Endodermal cell (in vitro differentiated cells): Measurements from ENCODE around the gene ZNF827. TPM values are rescaled to one million over a fixed set of nuclear protein-coding genes. Genes with fewer than 3 reads are reported as not detected.
A peak's percentile ranks its signal among the peaks of the same experiment; 100 is the strongest.

Source experiments
- DNase-seq: peaks from one replicate; pipeline ENCODE4 v3.0.0-alpha.2; 2017
- H3K27ac ChIP-seq: 2 replicates; pipeline ENCODE4 v1.5.1; 2013; ENCODE audit warnings: mild to moderate bottlenecking, low read depth, low read length, moderate library complexity
- H3K27me3 ChIP-seq: 2 replicates; pipeline ENCODE4 v1.6.1; 2013; ENCODE audit warnings: mild to moderate bottlenecking, low read length, moderate library complexity; ENCODE audit not compliant: insufficient read depth, control insufficient read depth, poor library complexity, severe bottlenecking
- H3K36me3 ChIP-seq: 2 replicates; pipeline ENCODE4 v1.7.0; 2013; ENCODE audit warnings: mild to moderate bottlenecking, low read length, moderate library complexity; ENCODE audit not compliant: control insufficient read depth, insufficient read depth
- H3K4me1 ChIP-seq: one replicate; pipeline ENCODE4 v1.7.0; 2013; ENCODE audit warnings: low read length; ENCODE audit not compliant: control insufficient read depth, insufficient read depth
- H3K4me3 ChIP-seq: 2 replicates; pipeline ENCODE4 v1.5.1; 2013; ENCODE audit warnings: mild to moderate bottlenecking, low read length, moderate library complexity
- H3K9ac ChIP-seq: 2 replicates; pipeline ENCODE4 v1.6.1; 2013; ENCODE audit warnings: mild to moderate bottlenecking, low read length, moderate library complexity; ENCODE audit not compliant: poor library complexity, severe bottlenecking; ENCODE audit errors: extremely low read depth
- H3K9me3 ChIP-seq: 2 replicates; pipeline ENCODE4 v1.6.1; 2013; ENCODE audit warnings: mild to moderate bottlenecking, low read length, moderate library complexity; ENCODE audit not compliant: control insufficient read depth
- H3K27ac Mint-ChIP-seq: 2 replicates; pipeline ENCODE4 v1.8.0; 2020; ENCODE audit warnings: mixed read lengths
- H3K27me3 Mint-ChIP-seq: 2 replicates; pipeline ENCODE4 v1.8.0; 2021; ENCODE audit warnings: mild to moderate bottlenecking, mixed read lengths; ENCODE audit not compliant: insufficient read depth
- H3K36me3 Mint-ChIP-seq: 2 replicates; pipeline ENCODE4 v1.8.0; 2020; ENCODE audit warnings: low read depth, mixed read lengths
- H3K4me1 Mint-ChIP-seq: 2 replicates; pipeline ENCODE4 v1.8.0; 2020; ENCODE audit warnings: mixed read lengths
- H3K4me3 Mint-ChIP-seq: 2 replicates; pipeline ENCODE4 v1.8.0; 2020; ENCODE audit warnings: mild to moderate bottlenecking, moderate library complexity, mixed read lengths
- H3K9me3 Mint-ChIP-seq: 2 replicates; pipeline ENCODE4 v1.8.0; 2020; ENCODE audit warnings: mild to moderate bottlenecking, mixed read lengths
- CTCF ChIP-seq: fragments of 200-600 bp; sonication (generic); conservative IDR thresholded peaks from 2 replicates; pipeline ENCODE4 v1.5.0; 2021; ENCODE audit warnings: antibody characterized with exemption, mild to moderate bottlenecking
- WGBS, 2 experiments: methylation state at CpG; one replicate each; pipeline versions ENCODE4 v1.1.5 to v1.1.7; 2013; ENCODE audit warnings: missing lambda C conversion rate in 2 of 2, mixed read lengths in 1 of 2; ENCODE audit not compliant: insufficient coverage in 1 of 2, insufficient read length in 1 of 2; 5-methylcytosine and 5-hydroxymethylcytosine counted together
- total RNA-seq, 2 donors: library from RNA; stranded (reverse); fragmentation: NEBNext Ultra II Directional in 1 of 2; extraction: Animal tissue kit (Norgen Biotek cat#: 25700) in 1 of 2; gene quantifications; 2 replicates in 1 of 2; 3 replicates in 1 of 2; pipeline ENCODE4 v1.2.1, GENCODE V29; 2021

Gene ZNF827
- total RNA-seq, 2 donors from 2014 or later = 33.0 to 34.9 TPM

- DNase-seq = no peak
- Histone ChIP-seq H3K9me3 (no peaks in the 10 kb centered on the region), H3K4me1 (no peaks in the 10 kb centered on the region), H3K9ac (no peak overlapping the region), H3K27me3 (no peaks in the 10 kb centered on the region), H3K4me3 (no peak overlapping the region), H3K36me3 (peaks cover 42% of the 10 kb centered on the region), H3K27ac (no peak overlapping the region)
- whole genome bisulfite sequencing, 2 experiments = 97 to 99% methylated on average over 6 to 8 of the region's 8 CpGs
- no peak overlapping the region for H3K27ac Mint-ChIP-seq
- no peaks in the 10 kb centered on the region for H3K9me3 Mint-ChIP-seq
- H3K36me3 Mint-ChIP-seq = peaks cover 14% of the 10 kb centered on the region
- H3K27me3 Mint-ChIP-seq = no peaks in the 10 kb centered on the region
- no peak for TF ChIP-seq CTCF
- peaks cover 10% of the 10 kb centered on the region for H3K4me1 Mint-ChIP-seq
- H3K4me3 Mint-ChIP-seq = no peak overlapping the region
These were observed 79.2 kb downstream of the ZNF827 start for GRCh38 chr4:145859426-145859825.

- Mint-ChIP-seq H3K27ac (peak overlapping the region; percentile 83), H3K36me3 (peaks cover 21% of the 10 kb centered on the region), H3K27me3 (no peaks in the 10 kb centered on the region), H3K9me3 (no peaks in the 10 kb centered on the region), H3K4me3 (no peak overlapping the region), H3K4me1 (peaks cover 15% of the 10 kb centered on the region)
- TF ChIP-seq CTCF = no peak
- Histone ChIP-seq H3K36me3 (peaks cover 29% of the 10 kb centered on the region), H3K9ac (no peak overlapping the region), H3K4me1 (peaks cover 5% of the 10 kb centered on the region), H3K4me3 (no peak overlapping the region), H3K9me3 (no peaks in the 10 kb centered on the region), H3K27ac (no peak overlapping the region), H3K27me3 (no peaks in the 10 kb centered on the region)
- WGBS, 2 experiments = 90 to 94% methylated on average over 2 to 3 of the region's 3 CpGs
- no peak for DNase-seq
These were observed 86.3 kb downstream of the ZNF827 start for GRCh38 chr4:145852256-145852839.

DNA sequence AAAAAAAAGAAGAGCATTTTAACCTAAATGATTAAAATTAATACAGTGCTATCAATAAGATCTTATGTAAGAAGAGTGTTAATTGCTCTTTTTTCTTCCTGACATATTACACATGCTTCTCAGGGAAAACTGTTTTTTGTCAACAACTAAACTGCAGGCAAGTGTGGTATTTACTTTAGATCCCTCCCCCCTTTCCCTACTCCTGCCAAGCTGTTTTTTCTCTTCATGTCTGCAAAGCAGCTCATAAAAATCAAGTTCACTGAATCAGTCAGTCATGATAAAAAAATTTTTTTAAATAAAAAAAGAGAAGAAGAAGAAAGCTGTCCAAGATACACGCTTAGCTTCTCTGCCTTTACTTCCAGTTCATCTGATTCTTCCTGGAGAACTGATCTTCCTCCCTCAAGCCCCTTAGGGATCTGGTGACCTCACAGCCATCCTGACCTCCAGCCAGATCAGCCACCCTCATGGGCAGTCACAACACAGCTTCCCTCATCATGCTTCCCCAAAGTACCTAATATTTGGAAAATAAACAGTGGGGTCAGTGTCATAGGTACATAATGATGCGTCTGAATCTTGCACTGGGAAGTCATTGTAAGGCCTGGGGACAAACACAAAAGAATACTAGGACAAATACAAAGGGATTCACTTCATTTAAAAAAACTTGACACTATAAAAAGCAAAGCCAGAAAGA, 87.0 kb downstream of the ZNF827 start:
- TF ChIP-seq CTCF = no peak
- Mint-ChIP-seq H3K4me3 (no peak overlapping the region), H3K4me1 (peaks cover 15% of the 10 kb centered on the region), H3K27ac (peak overlapping the region; percentile 83), H3K36me3 (peaks cover 25% of the 10 kb centered on the region), H3K9me3 (no peaks in the 10 kb centered on the region), H3K27me3 (no peaks in the 10 kb centered on the region)
- Histone ChIP-seq H3K4me1 (peaks cover 5% of the 10 kb centered on the region), H3K27ac (no peak overlapping the region), H3K36me3 (peaks cover 35% of the 10 kb centered on the region), H3K4me3 (no peak overlapping the region), H3K9ac (no peak overlapping the region), H3K9me3 (no peaks in the 10 kb centered on the region), H3K27me3 (no peaks in the 10 kb centered on the region)
- DNase-seq = no peak
- 76% methylated on average over 2 of the region's 2 CpGs; no CpG with 5 or more reads in 1 of the 2 experiments for WGBS, 2 experiments
